GM19463 (cell line): ENCODE results near the gene ZNF35.

Source experiments
- ATAC-seq: cut with Tn5 transposase; IDR thresholded peaks from one replicate; pipeline ENCODE4 v1.9.1; 2021; ENCODE audit warnings: mild to moderate bottlenecking, moderate library complexity; ENCODE audit not compliant: unreplicated experiment

The ZNF35 gene

DNA sequence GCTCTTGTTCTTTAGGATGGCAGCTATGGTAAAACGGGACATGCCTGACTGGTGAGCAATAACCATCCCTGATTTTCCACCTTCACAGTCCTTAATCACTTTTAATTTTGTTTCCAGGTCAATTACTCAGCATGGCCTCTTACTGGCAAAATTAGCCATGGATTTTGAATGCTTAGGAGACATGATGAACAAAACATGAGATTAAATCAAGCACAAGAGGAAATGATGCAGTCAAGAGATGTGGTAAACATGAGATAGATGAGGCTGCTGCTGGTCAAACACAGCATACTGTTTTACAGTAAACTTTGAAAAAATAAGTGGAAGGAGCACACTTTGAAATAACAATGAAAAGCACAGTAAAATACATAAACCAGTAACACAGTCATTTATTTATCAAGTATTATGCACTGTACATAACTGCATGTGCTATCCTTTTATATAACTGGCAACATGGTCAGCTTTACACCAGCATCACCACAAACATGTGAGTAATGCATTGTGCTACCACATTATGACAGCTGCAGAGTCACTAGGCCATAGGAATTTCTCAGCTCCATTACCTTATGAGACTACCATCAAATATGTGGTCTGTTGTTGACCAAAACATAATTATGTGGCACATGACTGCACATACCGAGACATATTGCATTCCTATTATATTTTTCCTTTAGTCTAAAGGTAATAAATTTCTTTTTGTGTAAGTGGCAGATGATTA lies 33.8 kb downstream of the ZNF35 start:
- ATAC-seq, result no peak

DNA sequence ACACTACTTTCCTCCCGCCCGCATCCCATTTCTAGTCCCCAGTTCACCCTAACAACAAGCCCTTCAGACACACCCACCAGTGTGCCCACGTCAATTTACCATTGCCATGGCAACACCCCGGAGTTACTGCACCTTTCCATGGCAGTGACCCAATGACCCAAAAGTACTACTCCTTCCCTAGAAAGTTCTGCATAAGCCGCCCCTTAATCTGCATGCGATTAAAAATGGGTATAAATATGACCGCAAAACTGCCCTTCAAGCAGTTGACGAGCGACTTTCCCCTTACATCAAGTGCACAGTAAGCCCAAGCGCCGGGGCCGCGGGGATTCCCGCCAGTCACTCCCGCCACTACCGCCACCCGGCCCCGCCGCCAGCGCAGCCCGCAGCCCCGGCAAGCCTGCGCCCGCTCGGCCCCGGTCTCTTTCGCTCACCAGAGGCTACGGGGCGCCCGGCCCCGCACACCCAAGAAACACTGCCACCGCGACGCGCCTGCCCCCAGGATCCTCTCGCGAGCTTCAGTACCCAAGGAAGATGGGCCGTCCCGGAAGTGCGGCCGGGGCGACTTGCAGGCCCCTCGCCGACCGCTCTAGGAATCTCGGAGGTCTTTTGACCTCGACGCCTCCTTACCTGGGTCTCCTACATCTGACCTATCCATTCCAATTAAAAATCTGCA lies 36.7 kb downstream of the ZNF35 start:
- ATAC-seq, result peak; percentile 92

DNA sequence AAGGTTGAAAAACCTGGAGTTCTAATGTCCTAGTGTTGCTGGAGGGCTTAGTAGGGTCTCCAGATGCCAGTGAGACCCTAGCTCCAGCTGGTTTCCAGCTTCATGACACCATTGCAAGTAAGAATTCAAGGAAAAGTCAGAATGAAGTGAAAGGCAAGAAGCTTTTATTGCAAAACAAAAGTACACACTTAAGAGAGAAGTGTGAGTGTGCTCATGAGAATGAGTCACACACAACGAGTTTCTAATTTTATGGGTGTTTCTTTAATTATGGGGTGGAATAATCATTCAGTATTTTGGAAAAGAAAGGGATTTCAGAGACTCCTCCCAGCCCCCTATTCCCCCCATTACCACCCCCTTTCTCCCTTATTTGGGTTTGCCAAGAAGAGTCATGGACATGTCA lies 39.4 kb downstream of the ZNF35 start:
- ATAC-seq, result no peak
